Adipose tissue (tissue), 3 donors: ENCODE results near the gene INSC. TPM values are rescaled to one million over a fixed set of nuclear protein-coding genes. Genes with fewer than 3 reads are reported as not detected.

ENCODE experiments used
- polyA plus RNA-seq, 3 donors: library from polyadenylated mRNA; stranded (reverse); fragments of 200-250 nt; gene quantifications; one replicate each; pipeline ENCODE4 v1.2.3, GENCODE V29; 2013
- donor health status: healthy with polysubstance abuse.
- donor health status: Bipolar disorder and iron deficiency.
- donor health status: healthy.

INSC gene
- polyA plus RNA-seq, 3 donors = 0.24 to 0.35 (median 0.34) TPM

Other genes with a start within 250 kb of the INSC start
- 1 to 10 TPM; 4.5 to 6.3 (median 4.6) TPM for gene CYP2R1, start 222.7 kb upstream of the INSC start, polyA plus RNA-seq
- gene CALCA, start 142.6 kb upstream of the INSC start, polyA plus RNA-seq = 1 to 10 TPM in 1 of 3 donors, under 1 TPM in 1, not detected in 1; 0.15 to 1.1 TPM
- under 1 TPM in 2 of 3 donors, not detected in 1; 0.04 to 0.89 TPM for gene CALCB, start 41.3 kb upstream of the INSC start, polyA plus RNA-seq